Retina (tissue), 1 donor: ENCODE results near the gene SLC66A1.

Source experiments
- DNase-seq: peaks from one replicate; pipeline ENCODE4 v3.0.0-alpha.2; 2016

Gene SLC66A1

GRCh38 chr1:19306941-19307340 is 5.2 kb upstream of the SLC66A1 start:
- no peak for DNase-seq

- DNase-seq, result no peak
Observed at GRCh38 chr1:19307794-19308508, 4.2 kb upstream of the SLC66A1 start.

GRCh38 chr1:19308509-19308907 is 3.6 kb upstream of the SLC66A1 start:
- no peak for DNase-seq

GRCh38 chr1:19309123-19309813 is 2.9 kb upstream of the SLC66A1 start:
- no peak for DNase-seq

GRCh38 chr1:19310061-19310460 is 2.1 kb upstream of the SLC66A1 start:
- no peak for DNase-seq

- no peak for DNase-seq
Observed at GRCh38 chr1:19310720-19311502, 1.2 kb upstream of the SLC66A1 start.

GRCh38 chr1:19311503-19311930 is 609 bp upstream of the SLC66A1 start:
- DNase-seq, result no peak

- DNase-seq, result no peak
Observed at GRCh38 chr1:19312782-19313635, 883 bp downstream of the SLC66A1 start.

GRCh38 chr1:19313636-19313959 is 1.5 kb downstream of the SLC66A1 start:
- DNase-seq, result no peak

- DNase-seq, result no peak
Observed at GRCh38 chr1:19313961-19314882, 2.1 kb downstream of the SLC66A1 start.

- DNase-seq, result no peak
Observed at GRCh38 chr1:19315378-19316198, 3.5 kb downstream of the SLC66A1 start.

GRCh38 chr1:19317126-19317910 is 5.2 kb downstream of the SLC66A1 start:
- no peak for DNase-seq

- no peak for DNase-seq
Observed at GRCh38 chr1:19319196-19319595, 7.1 kb downstream of the SLC66A1 start.

GRCh38 chr1:19321071-19321470 is 8.9 kb downstream of the SLC66A1 start:
- no peak for DNase-seq

- DNase-seq, result no peak
Observed at GRCh38 chr1:19322481-19322880, 10.4 kb downstream of the SLC66A1 start.

GRCh38 chr1:19323987-19324664 is 12.0 kb downstream of the SLC66A1 start:
- no peak for DNase-seq

- DNase-seq, result no peak
Observed at GRCh38 chr1:19324665-19324990, 12.5 kb downstream of the SLC66A1 start.

GRCh38 chr1:19325368-19325957 is 13.3 kb downstream of the SLC66A1 start:
- DNase-seq, result no peak
